Measurements from ENCODE around the gene OR6B1. TPM values are rescaled to one million over a fixed set of nuclear protein-coding genes. Genes with fewer than 3 reads are reported as not detected.
"Not testable (repeated sequence)": the region's sequence is repeated elsewhere in the genome, so short reads cannot be mapped to it uniquely, and the experiment has no call there.

The OR6B1 gene
- total RNA-seq, 1 donor from 2014 or later, result not detected

DNA sequence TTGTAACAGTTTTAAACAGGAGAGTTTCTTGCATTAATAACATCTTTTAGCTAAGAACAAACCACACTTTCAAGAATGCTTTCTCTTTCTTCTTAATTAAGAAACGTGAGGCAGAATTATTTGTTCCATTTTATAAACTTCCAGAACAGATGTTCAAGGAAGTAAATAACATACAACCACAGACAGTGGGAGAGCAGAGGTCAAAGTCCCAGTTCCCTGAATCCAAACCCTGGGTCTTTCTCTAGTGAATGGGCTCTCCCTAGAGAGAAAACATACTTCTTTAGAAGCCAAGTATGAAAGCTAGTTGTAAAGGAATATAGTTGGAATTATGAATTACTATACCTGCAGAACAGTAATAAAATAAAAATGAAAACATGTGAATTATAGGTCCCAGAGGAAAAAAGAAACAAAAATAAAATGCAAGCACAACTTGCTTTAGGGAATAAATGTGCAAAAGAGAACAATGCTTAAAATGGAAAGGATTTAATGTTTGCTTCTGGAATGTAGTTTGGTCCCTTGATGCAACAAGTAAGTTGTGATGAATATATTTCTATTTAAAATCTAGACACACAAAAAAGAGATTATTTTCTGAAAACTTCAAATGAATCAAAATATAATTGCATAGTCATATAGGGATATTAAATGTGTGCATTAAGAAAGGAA is 6.0 kb downstream of the OR6B1 start:
- DNase-seq (ENCODE audit: low read depth in 2 of 2), result no peak

- DNase-seq (ENCODE audit: low read depth in 2 of 2), result no peak
Observed at GRCh38 chr7:144006692-144007042, 6.5 kb downstream of the OR6B1 start.

DNA sequence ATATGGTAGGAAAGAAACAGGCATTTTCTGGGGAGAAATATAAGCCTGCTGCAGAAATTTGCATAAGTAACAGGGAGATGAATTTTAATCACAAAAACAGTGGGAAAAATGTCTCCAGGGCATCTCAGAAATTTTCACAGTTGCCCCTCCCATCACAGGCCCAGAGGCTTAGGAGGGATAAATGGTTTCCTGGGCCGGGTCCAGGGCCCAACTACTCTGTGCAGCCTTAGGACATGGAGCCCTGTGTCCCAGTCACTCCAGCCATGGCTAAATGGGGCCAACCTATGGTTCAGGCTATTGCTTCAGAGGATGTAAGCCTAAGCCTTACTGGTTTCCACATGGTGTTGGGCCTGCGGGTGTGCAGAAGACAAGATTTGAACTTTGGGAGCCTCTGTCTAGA is 9.2 kb downstream of the OR6B1 start:
- no peak for DNase-seq (ENCODE audit: low read depth in 2 of 2)

- DNase-seq (ENCODE audit: low read depth in 2 of 2), result not testable (repeated sequence)
Observed at GRCh38 chr7:144010061-144010460, 9.9 kb downstream of the OR6B1 start.

- DNase-seq (ENCODE audit: low read depth in 2 of 2), result not testable (repeated sequence)
Observed at GRCh38 chr7:144010821-144011220, 10.7 kb downstream of the OR6B1 start.

GRCh38 chr7:144011458-144012230 is 11.5 kb downstream of the OR6B1 start:
- peak; percentile 16 to 33 for DNase-seq (ENCODE audit: low read depth in 2 of 2)

DNA sequence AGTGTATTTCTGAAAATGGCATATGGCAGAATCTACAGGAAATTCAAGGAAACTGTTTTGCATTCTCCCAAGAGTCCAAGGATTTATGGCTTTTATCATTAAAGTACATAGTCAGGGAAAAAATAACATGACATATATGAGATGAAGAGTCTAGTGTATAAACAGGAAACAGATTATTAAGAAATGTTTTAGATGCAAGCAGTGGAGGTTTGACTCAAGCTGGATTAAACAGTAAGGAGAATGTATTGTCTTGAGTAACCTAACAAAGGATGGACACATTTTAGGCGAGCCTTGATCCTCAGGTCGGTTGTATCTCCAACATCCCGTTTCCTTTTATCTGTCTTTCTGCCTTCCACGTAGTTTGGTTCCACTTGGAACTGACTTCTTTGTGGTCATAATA is 17.9 kb downstream of the OR6B1 start:
- no peak for DNase-seq (ENCODE audit: low read depth in 2 of 2)

DNA sequence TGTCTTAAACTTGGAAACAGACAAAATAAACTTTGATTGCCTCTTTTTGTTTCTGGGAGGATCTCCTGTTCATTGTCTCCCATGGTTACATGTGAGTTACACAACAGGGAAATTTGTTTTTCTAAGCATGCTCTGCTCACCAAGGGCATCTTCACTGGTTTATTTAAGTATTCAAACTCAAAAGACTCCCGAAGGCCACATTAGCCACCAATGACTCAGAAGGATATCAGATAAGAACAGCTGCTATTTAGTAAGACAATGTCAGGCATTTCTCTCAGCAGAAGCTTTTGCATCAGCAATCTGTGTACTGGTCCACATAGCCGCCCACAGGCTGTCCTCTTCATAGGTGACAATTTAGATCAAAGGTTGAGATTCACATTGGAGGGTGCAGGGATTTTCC is 19.3 kb downstream of the OR6B1 start:
- peak in 1 of 2 donors; percentile 33 for DNase-seq (ENCODE audit: low read depth in 2 of 2)

DNA sequence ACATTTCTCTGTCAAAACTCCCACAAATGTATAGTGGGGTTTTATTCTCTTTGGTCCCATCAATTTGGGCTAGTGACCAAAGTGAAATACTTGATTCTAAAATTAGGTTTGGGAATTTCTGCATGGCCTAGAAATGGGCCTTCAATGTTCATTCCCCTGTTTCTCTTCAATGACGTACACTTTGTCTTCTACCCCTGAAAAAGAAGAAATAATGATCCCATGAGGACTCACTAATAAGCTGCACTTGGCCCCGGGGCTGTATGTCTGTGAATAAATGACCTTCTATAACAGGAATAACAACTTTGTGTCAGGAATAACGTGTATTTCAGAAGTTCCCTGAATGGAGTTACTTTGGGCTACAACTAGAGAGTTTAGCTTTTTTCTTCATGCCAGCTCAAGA is 20.2 kb downstream of the OR6B1 start:
- no peak for DNase-seq (ENCODE audit: low read depth in 2 of 2)

DNA sequence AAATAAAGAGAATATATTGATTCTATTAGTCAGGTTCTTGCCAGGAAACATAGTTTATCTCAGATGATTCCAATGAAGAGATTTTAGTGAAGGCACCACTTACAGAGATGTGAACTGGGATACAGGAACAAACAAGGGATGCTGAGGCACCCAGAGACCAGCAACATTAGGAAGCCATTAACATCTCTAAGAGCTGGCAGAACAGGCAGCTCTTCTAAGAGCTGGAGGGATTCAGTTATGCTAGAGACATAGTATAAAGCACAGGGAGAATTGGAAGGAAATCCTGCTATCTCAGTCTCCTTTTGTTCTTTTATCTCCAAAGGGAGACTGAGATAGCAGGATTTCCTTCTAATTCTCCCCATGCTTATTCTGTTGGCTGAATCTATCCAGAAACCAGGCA is 22.0 kb downstream of the OR6B1 start:
- DNase-seq (ENCODE audit: low read depth in 2 of 2), result no peak

DNA sequence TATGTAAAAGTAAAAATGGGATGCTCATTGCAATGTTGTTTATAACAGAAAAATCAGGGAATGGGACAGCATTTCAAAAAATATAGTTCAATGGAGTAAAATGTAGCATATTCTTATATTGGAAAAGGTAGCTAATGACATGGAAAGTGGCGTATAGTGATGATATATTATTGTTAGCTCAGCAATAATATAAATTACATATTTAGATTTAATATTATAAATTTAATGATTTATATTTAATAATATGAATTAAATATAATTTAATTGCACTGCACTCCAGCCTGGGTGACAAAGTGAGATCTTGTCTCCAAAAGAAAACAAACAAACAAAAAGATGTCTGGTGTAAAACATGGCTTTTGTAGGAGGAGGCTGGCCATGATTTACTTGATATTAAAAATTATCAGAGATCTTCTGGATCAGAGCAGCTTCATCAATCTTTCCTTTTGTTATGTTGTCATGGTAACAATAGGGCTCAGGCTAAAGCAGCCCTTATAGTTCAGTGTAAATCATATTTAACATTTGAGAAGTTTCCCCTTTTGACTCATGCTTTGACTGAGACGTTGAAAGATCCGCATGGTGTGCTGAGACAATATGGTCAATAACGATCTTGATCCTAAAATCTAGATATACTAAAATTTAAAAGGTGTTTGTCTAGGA is 23.2 kb downstream of the OR6B1 start:
- DNase-seq (ENCODE audit: low read depth in 2 of 2), result no peak

- DNase-seq (ENCODE audit: low read depth in 2 of 2), result no peak
Observed at GRCh38 chr7:144024213-144024612, 24.1 kb downstream of the OR6B1 start.

- no peak for DNase-seq (ENCODE audit: low read depth in 2 of 2)
Observed at GRCh38 chr7:144026203-144026883, 26.2 kb downstream of the OR6B1 start.

DNA sequence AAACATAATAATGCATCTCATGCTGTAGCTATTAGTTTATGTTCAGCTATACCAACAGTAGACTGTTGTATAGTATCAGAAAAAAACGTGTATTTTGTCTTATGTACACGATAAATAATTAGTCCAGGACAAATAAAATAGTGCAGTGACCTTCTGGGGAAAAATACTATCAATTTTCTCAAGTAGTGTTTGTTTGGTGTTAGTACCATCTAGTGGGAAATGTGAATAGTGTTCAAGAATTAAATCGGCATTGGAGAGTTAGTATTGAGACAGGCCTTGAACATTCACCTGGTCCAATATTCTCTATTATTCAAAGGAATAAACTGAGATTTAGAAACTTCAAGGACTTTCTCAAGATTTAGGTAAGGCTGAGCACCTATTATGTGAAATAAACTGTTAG is 26.9 kb downstream of the OR6B1 start:
- DNase-seq (ENCODE audit: low read depth in 2 of 2), result peak; percentile 33 to 50

DNA sequence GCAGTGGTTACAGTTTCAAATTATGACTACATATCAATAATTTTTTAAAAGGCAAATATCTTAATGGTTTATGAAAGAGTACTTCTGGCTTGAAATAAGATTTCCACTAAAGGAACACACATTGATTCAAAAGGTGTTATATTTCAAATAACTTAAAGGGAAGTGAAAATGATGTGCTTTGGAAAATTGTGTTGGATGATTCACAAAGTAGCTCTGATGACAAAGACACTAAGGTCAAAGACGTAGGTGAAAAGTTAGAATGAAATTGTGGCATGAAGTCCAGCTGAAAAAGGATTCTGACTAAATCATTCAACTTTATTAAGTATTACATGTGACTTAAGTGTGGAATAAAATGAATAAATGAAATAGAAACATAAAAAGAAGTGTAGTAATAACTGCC is 27.9 kb downstream of the OR6B1 start:
- peak in 1 of 2 donors; percentile 9 for DNase-seq (ENCODE audit: low read depth in 2 of 2)

DNA sequence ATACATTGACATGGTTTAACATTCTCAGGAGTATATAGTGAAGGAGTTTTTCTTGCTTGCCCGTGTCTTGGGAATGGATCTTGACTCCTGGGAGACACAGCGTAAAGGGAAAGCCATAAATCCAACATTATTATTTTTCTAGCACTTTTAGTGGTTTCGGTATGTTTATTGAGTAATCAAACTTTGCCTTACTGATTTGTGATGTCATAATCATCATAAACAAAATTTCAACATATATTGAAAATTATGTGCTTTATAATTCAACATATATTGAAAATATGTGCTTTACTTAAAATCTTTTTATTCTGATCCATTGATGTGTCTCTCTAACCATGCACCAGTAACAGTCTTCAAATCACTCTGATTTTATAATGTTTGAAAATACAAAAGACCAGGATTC is 28.4 kb downstream of the OR6B1 start:
- DNase-seq (ENCODE audit: low read depth in 2 of 2), result no peak

DNA sequence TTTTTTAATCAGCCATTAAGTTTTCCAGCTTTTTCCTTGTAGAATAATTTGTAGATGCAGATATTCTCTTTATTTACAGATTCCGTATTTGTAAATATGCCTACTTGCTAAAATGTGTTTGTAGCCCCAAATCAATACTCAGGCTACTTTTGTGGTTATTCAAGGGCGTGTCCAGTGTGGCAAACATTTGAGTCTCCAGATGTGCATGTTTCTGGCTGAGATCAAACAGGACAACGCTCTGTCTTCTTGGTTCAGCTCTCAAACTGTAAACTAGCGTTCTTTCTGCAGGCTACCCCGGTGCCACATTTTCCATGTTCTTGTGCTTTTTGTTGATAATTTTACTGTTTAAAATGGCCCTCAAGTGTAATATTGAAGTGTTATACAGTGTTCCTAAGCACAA is 32.4 kb downstream of the OR6B1 start:
- no peak for DNase-seq (ENCODE audit: low read depth in 2 of 2)

GRCh38 chr7:144032985-144033709 is 33.0 kb downstream of the OR6B1 start:
- no peak for DNase-seq (ENCODE audit: low read depth in 2 of 2)

GRCh38 chr7:144035385-144035784 is 35.3 kb downstream of the OR6B1 start:
- DNase-seq (ENCODE audit: low read depth in 2 of 2), result no peak

GRCh38 chr7:144036302-144036885 is 36.3 kb downstream of the OR6B1 start:
- DNase-seq (ENCODE audit: low read depth in 2 of 2), result peak; percentile 3 to 10

DNA sequence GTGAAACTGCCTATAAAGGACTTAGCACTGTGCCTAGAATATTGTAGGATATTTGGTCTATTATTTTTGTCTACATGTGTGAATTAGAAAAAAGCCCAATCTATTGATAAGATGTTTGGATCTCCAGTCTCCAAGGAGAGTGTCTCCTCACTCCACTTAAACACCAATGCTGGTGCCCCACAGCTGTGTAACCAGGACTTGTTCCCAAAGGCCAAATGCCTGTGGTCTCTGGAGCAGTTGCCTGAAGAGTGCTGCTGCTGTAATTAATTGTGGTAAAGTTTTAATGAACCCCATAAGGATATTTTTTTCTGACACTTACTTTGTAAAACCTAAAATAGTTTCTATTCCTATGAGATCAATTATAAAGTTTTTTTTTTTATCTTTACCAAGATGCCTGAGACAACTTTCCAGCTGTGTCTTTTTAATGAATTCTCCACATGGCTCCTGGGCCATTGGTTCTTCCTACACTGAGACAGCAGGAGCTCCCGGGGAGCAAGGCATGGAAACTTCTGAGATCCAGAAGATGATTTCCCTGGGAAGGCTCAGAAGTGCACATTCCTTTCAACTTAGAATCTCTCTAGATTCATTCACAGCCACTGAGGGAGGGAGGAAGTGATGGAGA is 37.4 kb downstream of the OR6B1 start:
- no peak for DNase-seq (ENCODE audit: low read depth in 2 of 2)

All from lung microvascular endothelial cell (primary cell).